ENCODE data around the gene EIF4E. TPM values are rescaled to one million over a fixed set of nuclear protein-coding genes. Genes with fewer than 3 reads are reported as not detected.
"Not testable (repeated sequence)": the region's sequence is repeated elsewhere in the genome, so short reads cannot be mapped to it uniquely, and the experiment has no call there.

EIF4E gene
- total RNA-seq, 4 donors from 2014 or later = 35.7 to 67.5 (median 56.0) TPM

DNA sequence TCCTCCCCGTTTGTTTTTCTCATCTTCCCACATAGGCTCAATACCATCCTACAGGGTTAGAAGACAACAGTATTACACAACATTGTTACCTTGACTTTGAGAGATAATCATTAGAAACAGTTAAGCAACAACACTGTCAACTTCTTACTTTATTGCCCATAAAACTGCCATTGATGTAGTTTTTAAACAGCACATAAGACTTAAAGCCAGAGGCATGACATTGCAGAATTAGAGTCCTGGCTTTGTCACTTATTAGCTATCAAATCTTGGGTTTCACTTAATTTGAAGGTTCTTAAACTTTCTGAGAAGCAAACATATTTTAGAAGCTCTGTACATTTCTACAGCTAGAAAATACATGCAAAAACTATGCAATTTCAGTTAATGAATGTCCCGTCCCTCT lies 41.8 kb downstream of the EIF4E start:
- DNase-seq (no peak), ATAC-seq (no peak)
- no peaks in the 10 kb centered on the region for H3K27me3 ChIP-seq
- H3K4me3 ChIP-seq = no peak overlapping the region
- H3K9me3 ChIP-seq = no peaks in the 10 kb centered on the region
- H3K36me3 ChIP-seq = peaks cover 0 to 58% of the 10 kb centered on the region in 2 donors
- no peaks in the 10 kb centered on the region for H3K4me1 ChIP-seq
- intact Hi-C loops (cut with DNase I; ENCODE audit: low total_unique reads) (no loop called here), in situ Hi-C loops (cut with MboI; ENCODE audit: low sequenced_read_pairs in 4 of 4) (no loop called here)
- TF ChIP-seq, protein P1, sequence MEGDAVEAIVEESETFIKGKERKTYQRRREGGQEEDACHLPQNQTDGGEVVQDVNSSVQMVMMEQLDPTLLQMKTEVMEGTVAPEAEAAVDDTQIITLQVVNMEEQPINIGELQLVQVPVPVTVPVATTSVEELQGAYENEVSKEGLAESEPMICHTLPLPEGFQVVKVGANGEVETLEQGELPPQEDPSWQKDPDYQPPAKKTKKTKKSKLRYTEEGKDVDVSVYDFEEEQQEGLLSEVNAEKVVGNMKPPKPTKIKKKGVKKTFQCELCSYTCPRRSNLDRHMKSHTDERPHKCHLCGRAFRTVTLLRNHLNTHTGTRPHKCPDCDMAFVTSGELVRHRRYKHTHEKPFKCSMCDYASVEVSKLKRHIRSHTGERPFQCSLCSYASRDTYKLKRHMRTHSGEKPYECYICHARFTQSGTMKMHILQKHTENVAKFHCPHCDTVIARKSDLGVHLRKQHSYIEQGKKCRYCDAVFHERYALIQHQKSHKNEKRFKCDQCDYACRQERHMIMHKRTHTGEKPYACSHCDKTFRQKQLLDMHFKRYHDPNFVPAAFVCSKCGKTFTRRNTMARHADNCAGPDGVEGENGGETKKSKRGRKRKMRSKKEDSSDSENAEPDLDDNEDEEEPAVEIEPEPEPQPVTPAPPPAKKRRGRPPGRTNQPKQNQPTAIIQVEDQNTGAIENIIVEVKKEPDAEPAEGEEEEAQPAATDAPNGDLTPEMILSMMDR (IDR thresholded peaks at IDR 0.05 in 4 of 5, conservative IDR thresholded peaks at IDR 0.05 in 1 of 5) = no peak
- no peak for TF ChIP-seq POLR2A (IDR thresholded peaks at IDR 0.05)
- H3K27ac ChIP-seq = no peak overlapping the region

DNA sequence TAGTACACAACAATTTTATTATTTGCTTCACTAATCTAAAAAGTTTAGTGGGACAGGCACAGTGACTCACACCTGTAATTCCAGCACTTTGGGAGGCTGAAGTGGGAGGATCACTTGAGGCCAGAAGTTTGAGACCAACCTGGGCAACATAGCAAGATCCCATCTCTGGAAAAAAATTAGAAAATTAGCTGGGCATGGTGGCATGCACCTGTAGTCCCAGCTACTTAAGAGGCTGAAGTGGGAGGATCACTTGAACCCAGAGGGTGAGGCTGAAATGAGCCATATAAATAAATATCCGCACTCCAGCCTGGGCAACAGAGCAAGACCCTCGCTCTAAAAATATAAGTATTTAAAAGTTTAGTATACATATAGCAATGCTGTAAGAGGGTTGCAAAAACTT lies 42.6 kb downstream of the EIF4E start:
- ATAC-seq; in situ Hi-C loops (cut with MboI; ENCODE audit: low sequenced_read_pairs in 4 of 4); H3K27ac ChIP-seq; H3K27me3 ChIP-seq; intact Hi-C loops (cut with DNase I; ENCODE audit: low total_unique reads); H3K4me3 ChIP-seq; H3K9me3 ChIP-seq; DNase-seq; H3K4me1 ChIP-seq: not testable (repeated sequence)
- H3K36me3 ChIP-seq = peaks cover 0 to 65% of the 10 kb centered on the region in 2 donors

GRCh38 chr4:98880884-98881283 lies 48.0 kb downstream of the EIF4E start:
- H3K36me3 ChIP-seq = peaks cover 0 to 37% of the 10 kb centered on the region in 2 donors
- H3K27me3 ChIP-seq; H3K4me3 ChIP-seq; H3K27ac ChIP-seq; DNase-seq; intact Hi-C loops (cut with DNase I; ENCODE audit: low total_unique reads); in situ Hi-C loops (cut with MboI; ENCODE audit: low sequenced_read_pairs in 4 of 4); H3K4me1 ChIP-seq; ATAC-seq; H3K9me3 ChIP-seq: not testable (repeated sequence)

- in situ Hi-C loops (cut with MboI; ENCODE audit: low sequenced_read_pairs in 4 of 4) = no loop called here
- intact Hi-C loops (cut with DNase I; ENCODE audit: low total_unique reads) = no loop called here
- H3K36me3 ChIP-seq = peaks cover 0 to 24% of the 10 kb centered on the region in 2 donors
Observed at GRCh38 chr4:98879515-98879914, 49.4 kb downstream of the EIF4E start.

DNA sequence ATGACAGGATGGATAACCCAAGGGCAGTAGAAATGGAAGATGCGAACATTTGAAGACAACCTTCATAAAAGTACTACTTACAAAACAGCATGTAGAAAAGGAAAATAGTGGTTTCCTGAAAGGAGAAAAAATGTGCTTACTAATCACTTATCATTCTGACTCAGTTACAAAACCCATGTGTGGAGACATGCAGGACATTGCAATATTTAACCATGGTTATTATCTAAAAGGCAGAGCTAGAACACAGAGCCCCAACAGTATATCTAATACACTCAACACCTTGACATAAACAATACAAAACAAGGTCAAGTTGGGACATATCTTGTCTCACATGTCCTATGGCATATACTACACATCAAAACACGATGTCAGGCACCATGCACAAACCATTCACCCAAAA lies 55.9 kb downstream of the EIF4E start:
- H3K4me1 ChIP-seq = no peaks in the 10 kb centered on the region
- in situ Hi-C loops (cut with MboI; ENCODE audit: low sequenced_read_pairs in 4 of 4) (no loop called here), intact Hi-C loops (cut with DNase I; ENCODE audit: low total_unique reads) (no loop called here)
- DNase-seq = no peak
- no peak for TF ChIP-seq POLR2A (IDR thresholded peaks at IDR 0.05)
- TF ChIP-seq, protein P1 (IDR thresholded peaks at IDR 0.05 in 4 of 5, conservative IDR thresholded peaks at IDR 0.05 in 1 of 5) = no peak
- H3K36me3 ChIP-seq = no peaks in the 10 kb centered on the region
- H3K9me3 ChIP-seq = no peaks in the 10 kb centered on the region
- H3K4me3 ChIP-seq = no peak overlapping the region
- no peak overlapping the region for H3K27ac ChIP-seq
- H3K27me3 ChIP-seq = no peaks in the 10 kb centered on the region
- ATAC-seq = no peak

More at GRCh38 chr4:98879515-98879914, 49.4 kb downstream of the EIF4E start:
- H3K27ac ChIP-seq = no peak overlapping the region
- DNase-seq (no peak), ATAC-seq (no peak)
- H3K9me3 ChIP-seq = no peaks in the 10 kb centered on the region
- H3K27me3 ChIP-seq = no peaks in the 10 kb centered on the region
- no peaks in the 10 kb centered on the region for H3K4me1 ChIP-seq
- H3K4me3 ChIP-seq = no peak overlapping the region
- TF ChIP-seq, protein P1 (IDR thresholded peaks at IDR 0.05 in 4 of 5, conservative IDR thresholded peaks at IDR 0.05 in 1 of 5) = no peak
- TF ChIP-seq POLR2A (IDR thresholded peaks at IDR 0.05) = no peak

- H3K9me3 ChIP-seq; DNase-seq; H3K36me3 ChIP-seq; H3K27me3 ChIP-seq; H3K27ac ChIP-seq; H3K4me1 ChIP-seq; ATAC-seq; in situ Hi-C loops (cut with MboI; ENCODE audit: low sequenced_read_pairs in 4 of 4); intact Hi-C loops (cut with DNase I; ENCODE audit: low total_unique reads); H3K4me3 ChIP-seq: not testable (repeated sequence)
Observed at GRCh38 chr4:98872120-98872906, 56.6 kb downstream of the EIF4E start.

All from gastrocnemius medialis (tissue), 4 donors.